Measurements from ENCODE around the gene PAK3.

Gene PAK3

DNA sequence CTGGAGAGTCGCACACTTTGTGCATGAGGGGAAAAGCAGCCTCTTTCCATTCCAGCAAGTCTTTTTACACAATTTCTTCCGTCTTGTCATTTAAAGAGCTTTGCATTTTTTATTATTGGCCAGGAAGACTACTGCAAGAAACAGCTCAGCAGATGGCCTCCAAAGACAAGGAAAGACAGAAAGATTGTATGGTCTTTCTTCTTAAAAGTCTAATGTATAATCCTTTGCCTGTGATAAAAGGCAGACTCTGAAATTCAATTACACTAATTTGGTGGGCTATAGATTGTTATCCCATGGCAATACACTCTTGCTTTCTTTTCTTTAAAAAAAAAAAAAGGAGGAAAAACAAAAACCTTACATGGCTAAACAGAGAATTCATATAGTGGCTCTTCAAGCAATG lies 168.4 kb downstream of the PAK3 start:
- DNase-seq, result no peak

DNA sequence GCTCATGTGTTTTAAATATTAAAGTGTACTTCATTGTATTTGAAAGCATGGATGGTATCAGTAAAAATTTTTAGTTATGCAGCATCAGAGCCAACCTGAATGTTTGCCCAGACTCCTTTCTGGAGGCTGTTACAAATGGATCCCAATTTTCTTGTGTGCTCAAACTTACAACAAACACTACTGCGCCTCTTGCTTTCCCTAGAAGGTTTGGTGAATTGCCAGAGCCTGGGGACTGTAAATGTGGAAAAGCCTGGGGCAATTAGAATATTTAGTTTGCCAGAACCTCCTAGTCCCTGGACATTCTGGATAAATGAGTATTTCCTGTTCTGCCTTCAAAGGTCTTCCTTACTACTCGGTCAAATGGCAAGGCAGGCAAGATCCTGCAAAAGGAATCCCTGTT lies 169.5 kb downstream of the PAK3 start:
- no peak for DNase-seq

DNA sequence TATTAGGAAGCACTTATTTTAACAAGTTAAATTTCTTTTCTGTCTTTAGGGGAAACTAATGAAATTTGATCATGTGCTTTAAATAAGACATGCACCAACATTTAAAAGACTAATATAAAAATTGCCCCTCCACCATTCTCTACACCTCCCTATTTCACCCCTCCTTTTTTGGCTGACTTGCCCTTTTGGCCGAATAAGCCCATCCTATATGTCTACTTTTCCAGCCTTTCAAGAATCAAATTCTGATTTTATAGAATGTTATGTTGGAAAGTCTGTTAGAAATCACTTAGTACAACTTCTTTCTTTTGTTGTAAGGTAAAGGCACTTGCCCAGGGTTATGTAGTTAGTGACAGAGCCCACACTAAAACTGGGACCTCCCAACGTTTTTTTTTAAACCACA lies 172.5 kb downstream of the PAK3 start:
- DNase-seq, result no peak

DNA sequence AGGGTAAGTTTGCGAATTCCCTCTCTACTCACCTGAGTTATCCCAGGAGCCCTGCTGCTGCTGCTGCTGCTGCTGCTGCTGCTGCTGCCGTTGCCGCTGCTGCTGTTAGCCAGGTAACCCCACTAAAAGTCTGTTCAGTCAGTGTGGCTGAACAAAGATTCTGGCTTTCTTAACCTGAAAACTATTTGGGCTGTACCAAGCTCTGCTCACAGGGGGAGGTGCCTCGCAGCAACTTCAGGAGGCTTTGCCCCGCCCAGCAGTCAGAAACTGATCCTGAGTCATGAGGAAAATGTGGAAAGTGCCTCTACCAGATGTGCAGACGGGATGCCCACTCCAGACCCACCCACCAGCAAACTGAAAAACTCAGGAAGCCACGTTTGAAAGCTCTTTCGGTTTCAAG lies 174.3 kb downstream of the PAK3 start, which contains the start of gene CAPN6:
Gene CAPN6 (minus strand): TSS at position 145 of the 400 bp plus-strand sequence. CDS start 6,547 bp downstream, outside the sequence.
- DNase-seq, result no peak

Measured in activated effector memory CD4-positive, alpha-beta T cell treated with anti-CD3 and anti-CD28 coated beads, Interleukin-2, amount 50 U/mL, for 16 hours (primary cell).